GM18508 (cell line): ENCODE results near the gene ALAS1.
"Not testable (repeated sequence)": the region's sequence is repeated elsewhere in the genome, so short reads cannot be mapped to it uniquely, and the experiment has no call there.

Source experiments
- ATAC-seq: cut with Tn5 transposase; IDR thresholded peaks from one replicate; pipeline ENCODE4 v1.9.1; 2021; ENCODE audit warnings: moderate number of reproducible peaks; ENCODE audit not compliant: insufficient read depth, unreplicated experiment

ALAS1 gene

DNA sequence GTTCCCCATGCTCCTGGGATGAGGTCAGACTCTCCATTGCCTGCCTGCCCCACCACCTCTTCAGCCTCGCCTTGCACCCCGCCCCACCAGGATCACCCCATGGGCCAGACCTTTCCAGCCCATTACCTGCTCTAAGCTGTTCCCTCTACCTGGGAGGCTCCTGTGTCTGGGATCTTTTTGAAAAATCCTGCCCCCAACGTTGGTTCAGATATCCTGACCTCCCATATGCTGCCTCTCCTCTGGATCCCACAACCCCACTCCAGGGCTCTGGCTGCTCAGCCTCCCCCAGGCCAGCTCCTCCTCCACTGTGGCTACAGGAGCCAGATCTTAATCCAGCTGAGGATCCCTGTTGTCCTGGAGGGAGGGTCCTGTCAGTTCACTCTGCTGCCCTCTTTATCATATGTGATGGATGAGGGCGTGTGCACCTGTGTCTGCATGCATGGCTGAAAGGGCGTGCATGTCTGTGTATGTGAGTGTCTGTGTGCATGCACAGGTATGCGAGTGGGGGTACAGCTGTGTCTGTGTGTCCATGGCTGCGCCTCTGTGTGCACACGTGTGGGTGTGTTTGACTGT lies 21.7 kb upstream of the ALAS1 start:
- no peak for ATAC-seq

DNA sequence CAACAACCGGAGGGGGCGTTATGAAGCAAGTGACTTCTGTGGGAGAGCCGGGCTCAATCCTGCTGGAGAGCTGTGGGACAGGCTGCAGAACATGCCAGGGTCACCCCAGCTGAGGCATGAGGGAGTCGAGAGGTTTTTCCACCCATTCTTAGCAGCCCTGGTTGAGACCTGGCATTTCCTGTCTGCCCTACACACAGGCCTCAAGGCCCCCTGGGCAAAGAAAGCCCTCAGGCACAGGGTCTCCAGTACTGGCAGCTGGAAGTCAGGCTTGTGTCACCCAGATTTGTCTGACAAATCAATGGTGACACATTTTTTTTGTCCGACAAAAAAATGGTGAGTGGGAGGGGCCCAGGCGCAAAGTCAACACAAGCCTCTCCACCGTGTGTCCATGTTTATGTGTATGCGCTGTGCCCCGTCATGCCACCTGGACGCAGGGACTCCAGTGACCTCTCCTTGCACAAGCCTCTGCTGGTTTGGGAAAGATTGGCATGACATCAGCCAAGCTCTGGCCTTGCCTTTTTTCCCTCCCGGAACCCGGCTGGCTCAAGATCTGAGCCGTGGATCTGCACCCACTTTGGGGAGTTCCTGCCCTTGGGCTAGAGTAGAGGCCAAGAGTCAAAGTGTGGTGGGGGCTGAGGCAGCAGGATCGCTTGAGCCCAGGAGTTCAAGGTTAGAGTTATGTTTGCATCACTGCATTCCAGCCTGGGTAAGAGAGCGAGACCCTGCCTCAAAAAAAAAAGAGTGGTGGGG lies 20.8 kb upstream of the ALAS1 start:
- ATAC-seq: no peak

DNA sequence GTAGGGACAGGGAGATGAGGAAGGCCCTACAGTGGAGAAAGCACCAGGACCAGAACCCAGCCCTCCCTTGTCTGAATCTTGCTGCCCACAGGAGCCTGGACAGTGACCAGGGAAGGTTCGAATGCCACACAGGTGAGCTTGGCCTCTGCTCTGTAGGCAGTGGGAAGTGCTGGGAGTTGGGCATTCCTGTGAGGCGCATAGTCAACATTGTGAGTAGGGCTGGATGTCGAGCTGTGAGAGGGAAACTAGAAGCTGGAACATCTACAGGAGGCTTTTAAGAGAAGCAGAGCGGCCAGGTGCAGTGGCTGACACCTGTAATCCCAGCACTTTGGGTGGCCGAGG lies 20.3 kb upstream of the ALAS1 start:
- no peak for ATAC-seq

DNA sequence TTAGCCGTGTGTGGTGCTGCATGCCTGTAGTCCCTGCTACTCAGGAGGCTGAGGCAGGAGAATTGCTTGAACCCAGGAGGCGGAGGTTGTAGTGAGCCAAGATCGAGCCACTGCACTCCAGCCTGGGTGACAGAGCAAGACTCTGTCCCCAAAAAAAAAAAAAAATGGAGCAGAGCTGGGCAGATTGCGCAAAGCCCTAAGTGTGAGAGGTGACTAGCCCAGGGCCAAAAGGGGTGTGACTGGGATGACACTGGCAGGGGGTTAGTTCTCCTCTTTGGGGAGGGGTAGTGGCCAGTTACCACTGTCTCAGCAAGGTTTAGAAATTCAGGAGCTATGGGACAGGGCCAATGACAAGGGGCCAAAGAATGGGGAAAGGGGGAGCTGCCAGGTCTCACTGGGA lies 19.8 kb upstream of the ALAS1 start:
- not testable (repeated sequence) for ATAC-seq

DNA sequence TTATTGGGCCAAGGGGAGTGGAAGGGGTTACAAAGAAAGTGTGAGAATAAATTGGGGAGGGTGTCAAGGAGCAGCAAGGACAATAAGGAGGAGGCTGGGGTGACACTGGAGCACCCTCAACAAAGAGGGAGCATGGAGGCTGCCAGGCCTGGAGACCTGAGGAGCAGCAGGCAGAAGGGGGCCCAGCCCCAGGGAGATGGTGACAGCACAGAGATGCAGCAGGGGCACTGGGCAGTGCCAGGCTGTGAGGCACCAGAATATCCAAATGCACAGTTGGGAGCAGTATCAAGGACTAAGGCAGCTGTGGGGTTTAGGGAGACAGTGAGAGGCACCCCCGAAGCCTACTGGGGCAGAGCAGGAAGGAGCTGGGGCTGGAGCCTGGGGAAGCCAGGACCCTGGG lies 19.4 kb upstream of the ALAS1 start:
- no peak for ATAC-seq

DNA sequence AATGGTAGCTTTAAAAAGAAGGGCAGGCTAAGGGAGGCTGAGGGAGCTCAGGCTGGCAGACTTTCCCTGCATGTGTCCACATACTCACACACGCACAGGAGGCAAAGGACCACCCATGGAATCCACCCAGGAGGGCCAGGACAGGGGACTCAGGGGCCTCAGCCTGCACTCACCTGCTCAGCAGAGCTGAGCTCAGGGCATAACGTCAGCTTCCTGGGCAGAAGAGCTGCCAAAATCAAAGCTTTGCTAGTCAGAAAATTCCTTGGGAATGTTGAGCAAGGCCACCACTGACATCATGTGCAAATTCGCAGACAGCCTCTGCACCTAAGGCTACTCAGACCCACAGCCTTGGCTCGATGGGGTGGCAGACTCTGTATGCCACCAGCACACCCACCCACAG lies 16.4 kb upstream of the ALAS1 start:
- no peak for ATAC-seq

DNA sequence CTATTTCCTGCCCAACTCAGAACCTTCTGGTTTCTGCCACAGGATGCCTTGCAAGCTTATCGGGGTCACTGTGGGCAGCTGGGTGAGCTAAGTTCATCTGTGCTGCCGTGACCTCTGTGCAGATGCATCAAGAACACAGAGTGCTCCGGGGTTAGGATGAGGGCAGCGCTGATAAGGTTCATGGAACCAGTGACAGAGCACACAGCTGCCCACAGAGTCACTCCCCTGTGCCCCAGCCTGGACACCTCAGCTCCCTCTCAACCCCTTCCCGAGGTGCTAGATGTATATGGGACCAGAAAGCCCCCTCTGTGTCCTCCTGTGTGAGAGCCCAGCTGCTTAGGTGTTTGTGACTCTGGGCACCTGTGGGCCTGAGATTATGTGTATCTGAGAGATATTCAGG lies 15.8 kb upstream of the ALAS1 start:
- ATAC-seq: no peak

DNA sequence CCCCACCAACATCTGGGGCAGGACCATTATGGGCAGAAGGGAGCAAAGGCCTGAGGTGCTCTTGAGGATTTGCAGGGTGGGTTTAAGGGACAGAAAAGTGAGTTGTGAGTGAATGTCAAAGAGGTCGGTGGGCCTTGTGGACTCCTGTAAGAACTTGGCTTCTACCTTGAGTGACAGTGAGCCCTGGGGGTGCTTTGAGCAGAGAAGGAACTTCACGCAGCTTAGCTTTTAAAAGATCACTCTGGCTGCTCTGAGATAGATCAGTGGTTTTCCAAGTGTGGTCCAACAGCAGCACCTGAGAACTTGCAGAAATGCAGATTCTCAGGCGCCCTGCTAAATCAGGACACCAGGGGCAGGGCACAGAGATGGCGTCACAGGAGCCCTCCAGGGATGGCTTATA lies 15.3 kb upstream of the ALAS1 start:
- no peak for ATAC-seq

DNA sequence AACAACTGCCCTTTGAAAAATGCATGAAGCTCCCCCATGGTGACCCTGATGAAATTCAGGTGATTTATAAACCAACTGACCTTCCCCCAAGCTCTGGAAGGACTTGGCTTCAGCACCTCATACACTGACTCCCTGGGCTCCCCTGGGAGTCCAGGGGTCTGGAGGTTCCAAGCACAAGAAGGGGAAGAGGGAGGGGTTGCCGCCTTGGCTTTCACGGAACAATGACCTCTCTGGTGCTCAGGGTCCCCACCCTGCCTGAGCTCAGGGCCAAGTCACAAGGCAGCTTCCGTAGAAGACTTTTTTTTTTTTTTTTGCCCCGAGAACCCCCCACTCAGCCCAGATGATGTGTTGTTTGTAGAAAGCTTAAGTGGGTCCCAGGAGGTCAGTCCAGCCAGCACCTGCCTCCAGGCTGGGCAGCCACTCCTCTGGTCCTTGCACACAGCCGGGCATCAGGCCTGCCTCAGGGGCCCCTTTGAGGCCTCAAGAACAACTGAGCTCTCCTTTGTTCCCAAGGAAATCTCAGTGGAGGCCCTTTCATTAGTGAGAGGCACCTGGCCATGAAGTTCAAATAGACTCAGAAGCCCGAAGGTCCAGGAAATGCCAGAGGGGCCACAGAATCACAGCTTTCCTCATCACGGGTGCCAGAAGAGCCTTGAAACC lies 14.0 kb upstream of the ALAS1 start:
- no peak for ATAC-seq

DNA sequence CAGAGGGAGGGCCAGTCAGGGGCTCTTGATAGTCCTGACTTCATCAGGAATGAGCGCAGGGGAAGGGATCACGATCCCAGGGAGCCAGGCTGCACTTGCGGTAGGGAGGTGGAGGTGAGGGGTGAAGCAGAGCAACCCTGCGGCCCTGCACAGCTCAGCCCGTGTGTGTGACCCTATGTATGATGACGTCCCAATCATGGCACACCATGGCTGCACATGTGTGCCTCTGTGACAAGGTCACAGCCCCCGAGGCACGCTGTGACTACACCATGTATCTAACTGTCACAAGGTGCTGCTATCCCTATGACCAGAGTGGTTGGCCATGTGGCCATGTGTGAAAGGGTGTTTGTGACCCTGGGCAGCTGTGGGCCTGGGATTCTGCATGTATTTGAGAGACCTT lies 13.3 kb upstream of the ALAS1 start:
- no peak for ATAC-seq

DNA sequence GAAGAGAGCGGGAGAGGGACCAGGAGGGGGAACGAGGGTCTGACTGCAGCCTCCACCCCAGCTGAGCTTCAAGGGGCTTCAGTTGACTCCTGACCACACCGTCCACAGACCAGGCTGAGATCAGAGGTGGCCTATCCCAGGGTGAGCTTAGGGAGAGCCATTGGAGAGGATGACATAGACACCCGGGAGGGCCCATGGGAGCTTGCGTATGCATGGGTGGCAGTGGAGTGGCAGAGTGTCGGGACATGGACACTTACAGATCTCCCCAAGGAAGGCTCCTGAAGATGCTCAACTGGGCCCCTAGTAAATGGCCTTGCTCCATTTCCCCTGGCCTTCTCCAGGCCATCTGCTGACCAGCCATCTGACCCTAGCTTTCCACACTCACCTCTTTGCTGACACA lies 12.6 kb upstream of the ALAS1 start:
- no peak for ATAC-seq

DNA sequence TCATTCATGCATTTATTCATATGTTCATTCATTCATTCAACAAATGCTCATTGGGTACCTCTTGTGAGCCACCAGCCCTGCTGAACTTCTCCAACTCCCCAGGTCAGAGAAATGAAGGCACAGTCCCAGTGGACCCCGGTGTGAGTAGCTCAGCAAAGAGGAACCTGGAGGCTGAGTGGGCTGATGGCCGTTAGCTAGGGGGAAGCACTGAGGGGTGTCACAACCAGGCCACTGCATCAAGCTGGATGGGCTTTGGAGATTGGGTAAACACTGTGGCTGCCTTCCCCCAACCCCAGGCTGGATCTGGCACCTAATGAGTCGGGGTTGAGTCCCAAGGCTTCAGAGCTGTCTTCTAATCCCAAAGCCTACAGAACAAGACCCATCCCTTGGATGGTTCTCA lies 12.1 kb upstream of the ALAS1 start:
- ATAC-seq: no peak

DNA sequence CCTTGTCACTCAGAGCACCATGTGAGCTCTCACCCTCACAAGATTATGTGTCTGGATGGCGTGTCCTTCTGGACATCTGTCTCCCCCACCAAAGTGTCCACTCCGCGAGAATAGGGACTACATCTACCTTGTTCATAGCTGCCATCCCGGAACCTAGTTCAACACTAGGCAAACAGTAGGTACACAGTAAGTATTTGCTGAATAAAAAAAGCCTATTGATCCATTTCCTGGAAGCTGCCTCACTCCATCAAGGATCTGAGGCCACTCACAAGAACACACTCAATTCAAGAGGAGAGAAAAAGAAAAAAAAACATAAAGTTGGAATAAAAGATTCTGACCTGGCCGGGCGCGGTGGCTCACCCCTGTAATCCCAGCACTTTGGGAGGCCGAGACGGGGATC lies 11.2 kb upstream of the ALAS1 start:
- no peak for ATAC-seq

DNA sequence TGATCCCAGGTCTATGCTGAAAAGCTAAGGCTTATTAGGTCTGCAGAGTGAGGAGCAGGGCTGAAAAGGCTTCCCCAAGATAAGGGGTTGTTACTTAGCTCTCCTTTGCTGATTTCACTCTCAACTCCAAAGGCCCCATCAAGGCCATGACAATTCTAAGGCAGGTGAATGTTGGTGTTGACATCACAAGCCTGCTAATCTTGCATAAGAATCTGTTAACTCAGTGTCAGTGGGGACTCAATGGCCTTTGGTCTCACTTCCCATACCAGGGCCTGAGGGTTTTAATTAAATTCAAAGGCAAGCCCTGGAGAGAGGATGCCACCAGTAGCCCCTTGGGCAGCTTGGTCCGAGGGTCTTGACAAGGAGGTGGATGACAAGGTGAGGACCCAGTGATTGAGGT lies 9.4 kb upstream of the ALAS1 start:
- ATAC-seq: no peak

DNA sequence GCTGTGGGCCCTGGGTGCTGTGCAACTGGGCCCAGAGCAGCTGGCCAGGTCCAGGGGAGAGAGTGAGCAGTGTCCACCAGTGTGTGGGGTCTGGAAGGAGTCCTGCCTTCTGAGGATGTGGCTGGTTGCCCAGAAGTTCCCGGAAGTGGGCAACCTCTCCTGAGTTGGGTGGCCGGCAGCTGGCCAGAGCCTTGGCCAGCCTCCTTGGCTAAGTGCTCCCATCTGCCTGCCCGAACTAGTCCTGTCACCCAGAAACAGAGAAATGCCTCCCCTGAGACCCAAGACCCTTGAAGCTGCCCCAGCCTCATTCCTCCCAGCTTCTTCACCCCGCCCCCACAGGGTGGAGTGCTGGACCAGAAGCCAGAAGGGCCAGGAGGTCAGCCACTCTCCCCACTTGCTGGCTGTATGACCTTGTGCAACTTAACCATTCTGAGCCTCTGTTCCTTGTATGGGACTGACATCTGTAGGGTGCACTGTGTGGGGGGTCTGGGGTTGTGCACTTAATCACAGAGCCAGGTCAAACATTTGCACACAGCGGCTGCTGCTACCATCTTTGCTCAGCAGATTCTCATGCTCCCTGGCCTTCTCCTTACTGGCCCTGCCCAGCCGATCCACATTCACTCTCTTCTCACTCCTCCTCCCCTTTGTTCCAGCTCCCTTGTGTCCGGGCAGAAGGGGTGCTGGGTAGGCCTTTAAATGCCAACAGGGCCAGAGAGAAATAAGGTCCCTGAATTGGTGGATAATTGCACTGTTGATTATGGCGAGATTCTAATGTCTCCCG lies 7.5 kb upstream of the ALAS1 start:
- ATAC-seq: no peak

DNA sequence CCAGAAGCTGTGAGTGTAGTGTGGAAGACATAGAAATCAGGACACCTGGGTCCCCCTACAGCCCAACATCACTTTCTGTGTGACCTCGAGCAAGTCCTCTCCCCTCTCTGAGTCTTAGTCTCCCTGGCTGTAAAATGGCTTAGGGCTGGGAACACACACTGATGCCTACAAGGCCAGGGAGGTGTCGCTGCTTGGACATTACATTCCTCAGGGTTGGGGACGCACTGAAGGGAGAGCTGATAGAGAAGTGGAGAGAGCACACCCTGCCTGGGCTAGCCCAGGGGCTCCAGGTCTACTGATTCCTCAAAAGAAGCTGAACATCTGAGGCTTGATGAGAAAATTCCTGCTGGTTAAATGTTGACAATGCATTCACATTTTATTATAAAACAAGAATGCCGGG lies 6.3 kb upstream of the ALAS1 start:
- ATAC-seq: no peak

DNA sequence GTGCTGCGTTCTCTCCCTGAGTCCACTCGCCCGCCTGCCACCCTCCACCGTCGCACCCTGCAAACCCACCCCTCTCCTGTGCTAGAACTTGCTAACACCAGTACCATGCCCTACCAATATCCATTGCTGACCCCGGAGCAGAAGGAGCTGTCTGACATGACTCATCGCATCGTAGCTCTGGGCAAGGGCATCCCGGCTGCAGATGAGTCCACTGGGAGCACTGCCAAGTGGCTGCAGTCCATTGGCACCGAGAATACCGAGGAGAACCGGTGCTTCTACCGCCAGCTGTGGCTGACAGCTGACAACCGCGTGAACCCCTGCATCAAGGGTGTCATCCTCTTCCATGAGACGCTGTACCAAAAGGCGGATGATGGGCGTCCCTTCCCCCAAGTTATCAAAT lies 4.9 kb upstream of the ALAS1 start:
- ATAC-seq: no peak

DNA sequence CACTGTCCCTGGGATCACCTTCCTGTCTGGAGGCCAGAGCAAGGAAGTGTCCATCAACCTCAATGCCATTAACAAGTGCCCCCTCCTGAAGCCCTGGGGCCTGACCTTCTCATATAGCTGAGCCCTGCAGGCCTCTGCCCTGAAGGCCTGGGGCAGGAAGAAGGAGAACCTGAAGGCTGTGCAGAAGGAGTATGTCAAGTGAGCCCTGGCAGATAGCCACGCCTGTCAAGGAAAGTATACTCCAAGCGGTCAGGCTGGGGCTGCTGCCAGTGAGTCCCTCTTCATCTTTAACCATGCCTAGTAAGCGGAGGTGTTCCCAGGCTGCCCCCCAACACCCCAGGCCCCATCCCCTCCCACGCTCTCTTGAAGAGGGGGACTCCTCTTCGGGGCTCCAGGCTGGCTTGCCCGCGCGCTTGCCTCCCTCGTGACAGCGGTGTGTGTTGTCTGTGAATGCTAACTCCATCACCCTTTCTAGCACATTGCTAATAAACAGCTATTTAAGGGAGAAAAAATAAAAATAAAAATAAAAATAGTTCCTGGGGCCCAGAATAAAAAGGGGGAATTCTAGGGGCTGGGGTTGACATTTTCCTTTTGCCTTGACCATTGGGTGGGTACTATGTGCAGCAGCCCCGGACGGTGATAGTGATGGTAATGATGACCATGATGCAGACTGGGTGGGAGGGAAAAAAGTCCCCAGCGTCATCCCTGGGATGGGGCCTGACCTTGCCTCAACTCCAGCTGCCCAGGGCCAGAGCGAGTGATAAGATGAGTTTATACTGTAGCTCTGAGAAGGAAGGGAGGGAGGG lies 3.3 kb upstream of the ALAS1 start:
- ATAC-seq: no peak

DNA sequence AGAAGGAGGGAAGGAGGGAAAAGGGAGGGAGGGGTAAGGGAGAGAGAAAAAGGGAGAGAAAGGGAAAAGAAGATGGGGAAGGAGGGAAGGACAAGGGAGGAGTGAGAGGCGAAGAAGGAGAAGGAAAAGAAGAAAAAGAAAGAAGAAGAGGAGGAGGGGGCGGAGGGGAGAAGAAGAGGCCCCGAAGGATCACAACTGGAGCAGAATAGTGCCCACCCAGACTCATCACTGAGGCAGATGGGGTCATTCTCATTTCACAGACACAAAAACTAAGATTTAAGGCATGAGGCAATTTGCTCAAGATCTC lies 2.7 kb upstream of the ALAS1 start:
- no peak for ATAC-seq

DNA sequence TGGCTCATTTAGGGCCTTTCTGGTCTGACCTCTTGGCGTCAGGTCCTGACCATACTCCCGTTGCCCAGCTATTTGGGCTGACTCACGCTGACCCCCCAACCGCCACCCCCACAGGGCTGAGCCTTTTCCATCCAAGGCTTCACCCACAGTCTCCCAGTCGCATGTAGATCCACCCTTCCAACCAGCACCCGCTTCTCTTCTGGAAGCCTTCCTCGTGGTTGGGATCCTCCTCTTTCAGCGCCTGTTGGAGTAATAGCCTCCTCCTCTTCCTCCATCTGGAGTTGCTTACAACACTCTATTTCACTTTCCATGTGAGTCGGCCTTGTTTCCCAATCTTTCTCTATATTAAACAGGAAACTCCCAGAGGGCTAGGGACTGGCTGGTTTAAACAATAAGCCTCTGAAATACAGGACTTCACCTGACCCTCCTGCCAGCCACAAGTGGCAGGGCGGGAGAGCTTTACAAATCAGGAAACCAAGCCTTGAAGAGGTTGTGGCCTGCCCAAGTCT lies 2.1 kb upstream of the ALAS1 start:
- no peak for ATAC-seq
